HCT116 (cell line): ENCODE measurements around the gene KAT6B.

Experiments used
- CTCF ChIP-seq, 3 experiments: fragments of 200-600 bp in 1 of 3; sonication (generic) in 1 of 3; IDR thresholded peaks in 2 of 3; conservative IDR thresholded peaks in 1 of 3; 2 replicates each; pipeline ENCODE4 v1.5.1; 2012 to 2017; ENCODE audit warnings: low read depth in 2 of 3, low read length in 2 of 3, antibody characterized with exemption in 1 of 3, borderline replicate concordance in 1 of 3, control low read depth in 1 of 3, mild to moderate bottlenecking in 1 of 3, mixed read lengths in 1 of 3, mixed run types in 1 of 3, moderate library complexity in 1 of 3; ENCODE audit not compliant: insufficient read depth in 1 of 3
- EGR1 ChIP-seq: IDR thresholded peaks from 2 replicates; pipeline ENCODE4 v1.6.1; 2012; ENCODE audit warnings: low read depth
- EZH2phosphoT487 ChIP-seq: fragments of 200-600 bp; IDR thresholded peaks from 2 replicates; pipeline ENCODE4 v1.6.1; 2018; ENCODE audit warnings: antibody characterized with exemption, borderline replicate concordance
- JUND ChIP-seq: IDR thresholded peaks from 2 replicates; pipeline ENCODE4 v1.6.1; 2012
- MAX ChIP-seq: IDR thresholded peaks from 2 replicates; pipeline ENCODE4 v1.6.1; 2012
- POLR2A ChIP-seq: IDR thresholded peaks from 2 replicates; pipeline ENCODE4 v1.7.0; 2011; ENCODE audit warnings: borderline replicate concordance; ENCODE audit not compliant: insufficient read depth, insufficient read length; ENCODE audit errors: extremely low read depth
- POLR2AphosphoS5 ChIP-seq: IDR thresholded peaks from 2 replicates; pipeline ENCODE4 v1.6.1; 2011; ENCODE audit warnings: mild to moderate bottlenecking, low read depth, low read length, moderate library complexity
- SIN3A ChIP-seq: IDR thresholded peaks from 2 replicates; pipeline ENCODE4 v1.6.1; 2012; ENCODE audit warnings: low read depth
- YY1 ChIP-seq: IDR thresholded peaks from 2 replicates; pipeline ENCODE4 v1.6.1; 2011; ENCODE audit warnings: low read length, low read depth, moderate library complexity, mild to moderate bottlenecking; ENCODE audit not compliant: insufficient replicate concordance; ENCODE audit errors: extremely low read depth
- ZNF274 ChIP-seq: fragments of 200-500 bp; sonication (Bioruptor generic); IDR thresholded peaks from 2 replicates; pipeline ENCODE4 v1.6.1; 2014; ENCODE audit warnings: mild to moderate bottlenecking, low read depth, low read length, inconsistent platforms

GRCh38 chr10:74792726-74793125 lies 33.7 kb upstream of the KAT6B start:
- TF ChIP-seq EZH2phosphoT487 (no peak), EGR1 (no peak), CTCF (IDR thresholded peaks at IDR 0.05 in 2 of 3, conservative IDR thresholded peaks at IDR 0.05 in 1 of 3; ENCODE audit: borderline replicate concordance in 1 of 3, insufficient read depth in 1 of 3, low read depth in 2 of 3, low read length in 2 of 3) (no peak), ZNF274 (no peak), POLR2A (no peak), MAX (no peak), JUND (no peak), YY1 (no peak), SIN3A (no peak), POLR2AphosphoS5 (no peak)
